H1 (cell line): ENCODE measurements around the gene PRKCZ. TPM values are rescaled to one million over a fixed set of nuclear protein-coding genes. Genes with fewer than 3 reads are reported as not detected.

Experiments
- CTCF ChIA-PET: fragments of 300-600 bp; sonication (Branson Sonifier 250); formaldehyde crosslinking; loops from one replicate; lab custom pipeline; 2021; ENCODE audit not compliant: partially characterized antibody; lab: Charles Lee
- POLR2A ChIA-PET: fragments of 300-600 bp; sonication (Branson Sonifier 250); formaldehyde crosslinking; loops from one replicate; lab custom pipeline; 2021; ENCODE audit warnings: inconsistent platforms; ENCODE audit not compliant: partially characterized antibody; lab: Charles Lee
- DNase-seq, 2 experiments: peaks; one replicate each; pipeline versions ENCODE4 v3.0.0 to v3.0.0-alpha.2; 2010 to 2022; ENCODE audit warnings: low spot score in 2 of 2, low read depth in 1 of 2, mixed read lengths in 1 of 2
- FAIRE-seq: peaks from 2 replicates; lab custom pipeline; 2011; peaks lifted over from hg19 to GRCh38; lab: Jason Lieb, UNC
- H2AFZ ChIP-seq: 2 replicates; pipeline ENCODE4 v1.8.1; 2012; ENCODE audit warnings: low read length, inconsistent platforms
- H2AK5ac ChIP-seq: 2 replicates; pipeline ENCODE4 v1.6.1; 2013; ENCODE audit warnings: low read depth, low read length
- H2BK120ac ChIP-seq: replicated peaks from 2 replicates; pipeline ENCODE3; 2013; ENCODE audit warnings: low read depth, low read length, inconsistent platforms
- H2BK12ac ChIP-seq: 2 replicates; pipeline ENCODE4 v1.6.1; 2013; ENCODE audit warnings: low read depth, low read length
- H2BK15ac ChIP-seq: 2 replicates; pipeline ENCODE4 v1.6.1; 2013; ENCODE audit warnings: low read length
- H2BK20ac ChIP-seq: 2 replicates; pipeline ENCODE4 v1.6.1; 2013; ENCODE audit warnings: low read length
- H2BK5ac ChIP-seq: 2 replicates; pipeline ENCODE4 v1.6.1; 2013; ENCODE audit warnings: low read depth, low read length
- H3K14ac ChIP-seq: 2 replicates; pipeline ENCODE4 v1.6.1; 2013; ENCODE audit warnings: inconsistent platforms; ENCODE audit not compliant: insufficient read length
- H3K18ac ChIP-seq: 2 replicates; pipeline ENCODE4 v1.6.1; 2013; ENCODE audit warnings: low read length; ENCODE audit errors: extremely low read depth
- H3K23ac ChIP-seq: 2 replicates; pipeline ENCODE4 v1.6.1; 2013; ENCODE audit warnings: inconsistent platforms; ENCODE audit not compliant: insufficient read length
- H3K23me2 ChIP-seq: 2 replicates; pipeline ENCODE4 v1.6.1; 2013; ENCODE audit warnings: low read depth, low read length
- H3K27ac ChIP-seq: 2 replicates; pipeline ENCODE4 v1.6.1; 2011; ENCODE audit warnings: low read depth, low read length, inconsistent platforms
- H3K27me3 ChIP-seq, 4 experiments: replicated peaks in 1 of 4; 1 replicate in 1 of 4; 2 replicates in 3 of 4; pipeline versions ENCODE4 v1.6.1 to v1.8.1; 2011 to 2013; ENCODE audit warnings: low read length in 3 of 4, mild to moderate bottlenecking in 3 of 4, inconsistent platforms in 2 of 4, mixed read lengths in 2 of 4, moderate library complexity in 1 of 4; ENCODE audit not compliant: control insufficient read depth in 3 of 4, insufficient read depth in 3 of 4; ENCODE audit errors: extremely low read depth in 1 of 4
- H3K36me3 ChIP-seq, 4 experiments: 2 replicates each; pipeline versions ENCODE4 v1.6.1 to v1.8.1; 2011 to 2013; ENCODE audit warnings: mild to moderate bottlenecking in 4 of 4, low read length in 3 of 4, moderate library complexity in 2 of 4, control low read depth in 1 of 4, inconsistent platforms in 1 of 4; ENCODE audit not compliant: insufficient read depth in 4 of 4, control insufficient read depth in 2 of 4
- H3K4ac ChIP-seq: replicated peaks from 2 replicates; pipeline ENCODE3; 2013; ENCODE audit warnings: low read length, low read depth, mixed read lengths, inconsistent platforms; ENCODE audit not compliant: insufficient read length
- H3K4me1 ChIP-seq, 4 experiments: replicated peaks in 1 of 4; 1 replicate in 1 of 4; 2 replicates in 3 of 4; pipeline versions ENCODE4 v1.6.1 to v1.8.1; 2011 to 2013; ENCODE audit warnings: low read length in 3 of 4, inconsistent platforms in 2 of 4, mixed read lengths in 1 of 4; ENCODE audit not compliant: insufficient read depth in 4 of 4, control insufficient read depth in 3 of 4
- H3K4me2 ChIP-seq, 2 experiments: 2 replicates each; pipeline versions ENCODE4 v1.6.1 to v1.8.1; 2011 to 2013; ENCODE audit warnings: low read depth in 2 of 2, low read length in 2 of 2, control low read depth in 1 of 2, inconsistent platforms in 1 of 2, mild to moderate bottlenecking in 1 of 2; ENCODE audit not compliant: insufficient read depth in 1 of 2
- H3K4me3 ChIP-seq, 4 experiments: fragments of 200-600, 300-600 bp in 1 of 4; sonication (generic), shearing (Covaris generic), sonication (Bioruptor Twin) in 1 of 4; 2 replicates each; pipeline versions ENCODE4 v1.5.1 to v1.8.1; 2011 to 2016; ENCODE audit warnings: low read length in 4 of 4, low read depth in 3 of 4, control low read depth in 2 of 4, inconsistent platforms in 2 of 4, mild to moderate bottlenecking in 2 of 4, mixed read lengths in 1 of 4, moderate library complexity in 1 of 4; ENCODE audit not compliant: insufficient read depth in 2 of 4; ENCODE audit errors: extremely low read depth in 1 of 4
- H3K56ac ChIP-seq: replicated peaks from 2 replicates; pipeline ENCODE3; 2013; ENCODE audit warnings: low read depth, mild to moderate bottlenecking, mixed read lengths, low read length, inconsistent platforms; ENCODE audit not compliant: insufficient read length
- H3K79me1 ChIP-seq: 2 replicates; pipeline ENCODE4 v1.6.1; 2013; ENCODE audit warnings: low read depth, low read length, control low read depth
- H3K79me2 ChIP-seq, 2 experiments: 2 replicates each; pipeline versions ENCODE4 v1.6.1 to v1.8.1; 2012 to 2013; ENCODE audit warnings: low read length in 2 of 2, mild to moderate bottlenecking in 2 of 2, inconsistent platforms in 1 of 2; ENCODE audit not compliant: insufficient read depth in 2 of 2, control insufficient read depth in 1 of 2
- H3K9ac ChIP-seq, 4 experiments: replicated peaks in 1 of 4; 1 replicate in 1 of 4; 2 replicates in 3 of 4; pipeline versions ENCODE4 v1.6.1 to v1.8.1; 2011 to 2013; ENCODE audit warnings: low read depth in 3 of 4, low read length in 3 of 4, control low read depth in 2 of 4, mild to moderate bottlenecking in 2 of 4, moderate library complexity in 2 of 4, inconsistent platforms in 1 of 4; ENCODE audit errors: extremely low read depth in 1 of 4
- H3K9me3 ChIP-seq, 2 experiments: 2 replicates each; pipeline versions ENCODE4 v1.6.1 to v1.8.1; 2012 to 2013; ENCODE audit warnings: mild to moderate bottlenecking in 2 of 2, moderate library complexity in 2 of 2, control low read depth in 1 of 2, inconsistent platforms in 1 of 2, low read depth in 1 of 2, low read length in 1 of 2, mixed read lengths in 1 of 2; ENCODE audit not compliant: insufficient read depth in 2 of 2
- H4K20me1 ChIP-seq, 2 experiments: replicated peaks in 1 of 2; 2 replicates each; pipeline versions ENCODE3 to v1.8.1; 2011 to 2013; ENCODE audit warnings: inconsistent platforms in 2 of 2, low read length in 2 of 2, mild to moderate bottlenecking in 1 of 2; ENCODE audit not compliant: insufficient read depth in 2 of 2, control insufficient read depth in 1 of 2
- H4K5ac ChIP-seq: 2 replicates; pipeline ENCODE4 v1.6.1; 2013; ENCODE audit warnings: low read length, low read depth, mixed read lengths, inconsistent platforms; ENCODE audit not compliant: insufficient read length
- H4K8ac ChIP-seq: 2 replicates; pipeline ENCODE4 v1.8.0; 2013; ENCODE audit warnings: mild to moderate bottlenecking, moderate library complexity, low read length, inconsistent platforms; ENCODE audit not compliant: insufficient read depth; ENCODE audit errors: extremely low read depth
- H4K91ac ChIP-seq: replicated peaks from 2 replicates; pipeline ENCODE3; 2013; ENCODE audit warnings: low read length, mixed read lengths, inconsistent platforms; ENCODE audit not compliant: insufficient read length
- ATF2 ChIP-seq: IDR thresholded peaks from 2 replicates; pipeline ENCODE4 v1.6.1; 2012; ENCODE audit warnings: low read length, inconsistent platforms
- GTF2F1 ChIP-seq: IDR thresholded peaks from 2 replicates; pipeline ENCODE4 v1.6.1; 2012; ENCODE audit warnings: low read depth, low read length, improper control_type of control experiment, borderline replicate concordance
- HDAC6 ChIP-seq: IDR thresholded peaks from one replicate; pipeline ENCODE4 v1.7.1; 2012; ENCODE audit warnings: low read depth, mild to moderate bottlenecking, inconsistent platforms, low read length, moderate library complexity
- KDM5A ChIP-seq: fragments of 200-600 bp; IDR thresholded peaks from 2 replicates; pipeline ENCODE4 v1.7.1; 2012; ENCODE audit warnings: mild to moderate bottlenecking, low read length, inconsistent platforms, mixed read lengths
- MAFK ChIP-seq: IDR thresholded peaks from 2 replicates; pipeline ENCODE4 v1.6.1; 2012; ENCODE audit warnings: low read depth, mild to moderate bottlenecking, improper control_type of control experiment, low read length
- POLR2A ChIP-seq, 2 experiments: IDR thresholded peaks; 1 replicate in 1 of 2; 2 replicates in 1 of 2; pipeline ENCODE4 v1.6.1; 2011; ENCODE audit warnings: low read depth in 2 of 2, low read length in 2 of 2, mild to moderate bottlenecking in 2 of 2; ENCODE audit errors: control extremely low read depth in 1 of 2
- RBBP5 ChIP-seq: IDR thresholded peaks from 2 replicates; pipeline ENCODE4 v1.7.1; 2012; ENCODE audit warnings: low read depth, mild to moderate bottlenecking, inconsistent platforms, low read length, moderate library complexity, borderline replicate concordance
- SIN3A ChIP-seq, 2 experiments: IDR thresholded peaks in 1 of 2; conservative IDR thresholded peaks in 1 of 2; 2 replicates each; pipeline ENCODE4 v1.6.1; 2011 to 2012; ENCODE audit warnings: low read length in 2 of 2, improper control_type of control experiment in 1 of 2, low read depth in 1 of 2, mild to moderate bottlenecking in 1 of 2
- SIRT6 ChIP-seq: IDR thresholded peaks from one replicate; pipeline ENCODE4 v1.7.1; 2012; ENCODE audit warnings: low read length, inconsistent platforms
- WGBS, 2 experiments: shearing (Covaris generic) in 1 of 2; methylation state at CpG; one replicate each; pipeline versions ENCODE4 v1.1.6 to v1.1.7; 2013 to 2015; ENCODE audit warnings: low lambda C conversion rate in 2 of 2, mixed read lengths in 2 of 2, inconsistent platforms in 1 of 2, low coverage in 1 of 2, missing lambda C conversion rate in 1 of 2; ENCODE audit not compliant: insufficient replicate concordance in 2 of 2, insufficient coverage in 1 of 2, insufficient read length in 1 of 2; ENCODE audit errors: extremely low coverage in 1 of 2, missing lambda C conversion rate in 1 of 2; 5-methylcytosine and 5-hydroxymethylcytosine counted together
- polyA plus RNA-seq, 7 experiments: library from polyadenylated mRNA; depleted of rRNA in 3 of 7; stranded (reverse) in 5 of 7; unstranded in 2 of 7; fragments of >200 nt in 5 of 7; fragments of 200-250 nt in 2 of 7; gene quantifications; 1 replicate in 5 of 7; 2 replicates in 1 of 7; 4 replicates in 1 of 7; pipeline versions ENCODE4 v1.2.1 to v1.2.3, GENCODE V29; 2011 to 2013; ENCODE audit warnings: missing spikeins in 2 of 7, mixed read lengths in 2 of 7
- total RNA-seq: library from RNA; stranded (reverse); fragmentation: NEBNext Ultra II Directional; extraction: Animal tissue kit (Norgen Biotek cat#: 25700); gene quantifications from 2 replicates; pipeline ENCODE4 v1.2.1, GENCODE V29; 2021

Gene PRKCZ
- total and polyA plus RNA-seq, 2 of the 8 experiments (the other 6 are each of a cell fraction or from before 2014, with no cell fraction given) = 37.4 to 45.1 TPM

DNA sequence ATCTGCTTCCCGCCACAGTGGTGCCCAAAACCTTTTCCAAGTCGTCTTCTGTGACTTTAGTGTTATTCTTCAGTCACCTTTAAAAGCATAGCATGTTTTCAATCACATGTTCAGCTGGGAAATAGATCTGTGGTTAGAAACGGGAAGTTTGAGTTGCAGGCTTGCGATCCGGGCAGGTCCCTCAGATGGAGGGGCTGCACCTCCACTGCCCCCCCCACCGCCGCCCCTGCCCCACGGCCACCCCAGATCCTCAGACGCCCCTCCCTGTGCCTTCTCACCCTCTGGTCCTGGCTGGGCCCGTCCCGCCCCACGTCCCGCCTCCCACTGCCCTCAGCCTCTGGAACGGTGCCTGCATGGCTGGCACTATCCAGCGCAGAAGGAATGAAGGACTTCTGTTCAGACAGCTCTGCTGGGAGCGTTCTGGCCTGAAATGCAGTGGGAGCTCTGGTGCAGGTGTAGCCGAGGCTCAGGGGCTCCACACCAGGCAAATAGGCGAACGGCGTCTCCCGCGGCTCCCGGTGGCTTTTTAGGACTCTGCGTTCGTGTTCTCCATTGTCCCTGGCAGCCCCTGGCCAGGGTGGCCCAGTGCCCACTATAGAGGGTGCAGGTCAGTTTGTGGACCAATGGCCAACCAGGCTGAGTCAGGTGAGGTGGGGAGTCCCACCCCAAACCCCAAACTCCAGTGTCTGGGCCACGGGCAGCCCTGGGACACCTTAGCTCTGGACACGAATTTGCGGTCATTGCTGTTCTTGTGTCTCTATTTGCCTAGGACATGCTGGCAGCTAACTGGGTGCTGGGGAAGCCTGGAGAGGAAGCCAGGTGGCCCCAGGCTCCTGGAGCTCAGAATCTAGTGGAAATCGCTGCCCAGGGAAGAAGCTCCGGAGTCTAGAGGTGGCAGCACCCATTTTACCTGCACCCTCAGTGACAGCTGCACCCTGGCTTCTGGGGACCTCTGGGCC, 77.3 kb downstream of the PRKCZ start:
- no peak overlapping the region for H4K8ac ChIP-seq
- ChIA-PET CTCF (interaction anchor here (1.1 to 6.3 kb wide), 9 partner anchors 12 to 47 kb away, joined by 3 to 51 read pairs (median 5); no protein-coding TSS in a partner anchor), POLR2A (interaction anchor here (1.3 to 2.4 kb wide), 3 partner anchors 11 to 47 kb away, joined by 7 to 8 read pairs (median 7); no protein-coding TSS in a partner anchor)
- no peak overlapping the region for H2BK120ac ChIP-seq
- H3K27ac ChIP-seq = no peak overlapping the region
- H2AK5ac ChIP-seq = no peak overlapping the region
- no peak overlapping the region for H3K56ac ChIP-seq
- H4K91ac ChIP-seq = no peak overlapping the region
- no peaks in the 10 kb centered on the region; the same call in 1 of the 2 replicates for H3K23me2 ChIP-seq
- H3K4me1 ChIP-seq = peaks cover 0 to 16% (median 7%) of the 10 kb centered on the region in 4 experiments; a peak in 5 of 7 replicates
- no peak overlapping the region for H2AFZ ChIP-seq
- H3K36me3 ChIP-seq = no peaks in the 10 kb centered on the region
- no peak overlapping the region for H2BK20ac ChIP-seq
- no peak overlapping the region for H3K4me2 ChIP-seq
- DNase-seq = no peak
- no peak overlapping the region for H4K5ac ChIP-seq
- H2BK12ac ChIP-seq = 0 out of 2 replicates have a peak overlapping the region, but pooled peaks have one; percentile 9
- no peak overlapping the region for H3K18ac ChIP-seq
- no peak overlapping the region for H2BK15ac ChIP-seq
- peaks cover 7% of the 10 kb centered on the region for H3K79me1 ChIP-seq
- H3K9ac ChIP-seq = no peak overlapping the region; a peak in 1 of 7 replicates
- no peak overlapping the region for H3K4ac ChIP-seq
- 93% methylated on average over 24 of the region's 30 CpGs; no CpG with 5 or more reads in 1 of the 2 experiments for WGBS, 2 experiments
- no peak overlapping the region for H2BK5ac ChIP-seq
- no peak overlapping the region for H3K4me3 ChIP-seq
- no peaks in the 10 kb centered on the region; a peak in 1 of 4 replicates for H3K79me2 ChIP-seq
- H3K23ac ChIP-seq = peak overlapping the region; percentile 15
- H4K20me1 ChIP-seq = peaks cover 2 to 6% of the 10 kb centered on the region in 2 experiments
- H3K9me3 ChIP-seq = no peaks in the 10 kb centered on the region
- no peak overlapping the region for H3K14ac ChIP-seq
- H3K27me3 ChIP-seq = no peaks in the 10 kb centered on the region
- FAIRE-seq = no peak
- TF ChIP-seq SIRT6 (no peak), MAFK (no peak), SIN3A (conservative IDR thresholded peaks at IDR 0.05 in 1 of 2, IDR thresholded peaks at IDR 0.05 in 1 of 2; ENCODE audit: low read depth in 1 of 2, low read length in 2 of 2) (no peak), ATF2 (no peak), RBBP5 (no peak), POLR2A (IDR thresholded peaks at IDR 0.05; ENCODE audit: control extremely low read depth in 1 of 2, low read depth in 2 of 2, low read length in 2 of 2) (no peak), KDM5A (no peak), HDAC6 (no peak), GTF2F1 (no peak)
